Psoas muscle (tissue), 8 donors: ENCODE data around the gene TMOD1. TPM values are rescaled to one million over a fixed set of nuclear protein-coding genes. Genes with fewer than 3 reads are reported as not detected.
A peak's percentile ranks its signal among the peaks of the same experiment; 100 is the strongest.
"Not testable (repeated sequence)": the region's sequence is repeated elsewhere in the genome, so short reads cannot be mapped to it uniquely, and the experiment has no call there.

Source experiments
- ATAC-seq, 4 donors: fragments of 200-7000 bp; cut with Tn5 transposase; one replicate each; pipeline ENCODE4 v1.9.1; 2020; ENCODE audit warnings: moderate library complexity in 3 of 4, mild to moderate bottlenecking in 2 of 4
- DNase-seq, 2 donors: peaks; one replicate each; pipeline ENCODE4 v3.0.0-alpha.2; 2020
- H3K27ac ChIP-seq: fragments of 200-600 bp; one replicate; pipeline ENCODE4 v1.8.0; 2022
- H3K27me3 ChIP-seq, 3 donors: fragments of 200-600 bp in 1 of 3; one replicate each; pipeline versions ENCODE4 v1.6.1 to v1.8.0; 2013 to 2022; ENCODE audit warnings: low read length in 2 of 3, mild to moderate bottlenecking in 2 of 3, moderate library complexity in 1 of 3; ENCODE audit not compliant: insufficient read depth in 3 of 3
- H3K36me3 ChIP-seq, 2 donors: fragments of 200-600 bp in 1 of 2; one replicate each; pipeline versions ENCODE4 v1.6.1 to v1.8.0; 2013 to 2022; ENCODE audit warnings: low read depth in 1 of 2, mild to moderate bottlenecking in 1 of 2, moderate library complexity in 1 of 2; ENCODE audit not compliant: insufficient read depth in 1 of 2
- H3K4me1 ChIP-seq: fragments of 200-600 bp; one replicate; pipeline ENCODE4 v1.8.0; 2022
- H3K4me3 ChIP-seq: fragments of 200-600 bp; one replicate; pipeline ENCODE4 v1.8.0; 2022; ENCODE audit warnings: mild to moderate bottlenecking
- H3K9me3 ChIP-seq: fragments of 200-600 bp; one replicate; pipeline ENCODE4 v1.8.0; 2022
- CTCF ChIP-seq: fragments of 200-600 bp; IDR thresholded peaks from one replicate; pipeline ENCODE4 v1.8.0; 2022; ENCODE audit warnings: antibody characterized with exemption
- WGBS, 3 donors: extraction: QIAGEN DNeasy Blood & Tissue Kit; methylation state at CpG; one replicate each; pipeline versions ENCODE4 v1.1.6 to v1.1.7; 2013; 5-methylcytosine and 5-hydroxymethylcytosine counted together
- intact Hi-C, 2 donors: fragments of 100-400 bp; cut with DNase I; formaldehyde crosslinking; loops; one replicate each; pipeline versions ENCODE4 v1.11.0 to v1.14.2; 2022
- polyA plus RNA-seq, 3 donors: library from polyadenylated mRNA; stranded (reverse); fragments of 200-250 nt; gene quantifications; one replicate each; pipeline ENCODE4 v1.2.3, GENCODE V29; 2013
- total RNA-seq, 4 donors: library from RNA; stranded (reverse); fragmentation: NEBNext Ultra II Directional in 2 of 4; extraction: Animal tissue kit (Norgen Biotek cat#: 25700) in 2 of 4; gene quantifications; one replicate each; pipeline versions ENCODE4 v1.2.1 to v1.2.4, GENCODE V29; 2021 to 2023
- donor health status: healthy with polysubstance abuse.
- donor health status: DM: no; HTN: no; CAD: no; lungs with moderate emphysema.
- donor health status: Bipolar disorder and iron deficiency.
- donor health status: healthy.
- donor health status: DM: yes; HTN: yes; CAD: no.
- donor health status: DM: no; HTN: no; CAD: no.
- donor health status: DM: no; HTN: no; CAD: no.
- donor health status: DM: yes; HTN: yes; CAD: no.

Gene TMOD1
- total and polyA plus RNA-seq, 7 donors = 65.4 to 286 (median 156) TPM

GRCh38 chr9:97578846-97579245 is 77.4 kb downstream of the TMOD1 start:
- peak in 1 of 2 donors; percentile 61 for DNase-seq
- WGBS, 3 donors = 18 to 43% (median 34%) methylated on average over 5 of the region's 5 CpGs
- H3K27ac ChIP-seq = peak overlapping the region; percentile 9
- H3K4me3 ChIP-seq = no peak overlapping the region
- H3K9me3 ChIP-seq = no peaks in the 10 kb centered on the region
- peaks cover 0 to 23% of the 10 kb centered on the region in 2 donors for H3K36me3 ChIP-seq
- ATAC-seq = peak; percentile 47 to 75 (median 64)
- peaks cover 7% of the 10 kb centered on the region for H3K4me1 ChIP-seq
- no peak for TF ChIP-seq CTCF
- H3K27me3 ChIP-seq = no peaks in the 10 kb centered on the region
- intact Hi-C loops = no loop called here

GRCh38 chr9:97579914-97580313 is 78.4 kb downstream of the TMOD1 start:
- peak in 3 of 4 donors; percentile 22 to 57 (median 36) for ATAC-seq

GRCh38 chr9:97581590-97581989 is 80.1 kb downstream of the TMOD1 start:
- H3K27ac ChIP-seq, ATAC-seq, H3K4me3 ChIP-seq, intact Hi-C loops, H3K27me3 ChIP-seq, H3K9me3 ChIP-seq, H3K4me1 ChIP-seq, DNase-seq, H3K36me3 ChIP-seq: not testable (repeated sequence)
- 67% methylated on average over 1 of the region's 3 CpGs; no CpG with 5 or more reads in 2 of the 3 donors for WGBS, 3 donors

More at GRCh38 chr9:97579914-97580313, 78.4 kb downstream of the TMOD1 start:
- intact Hi-C loops = no loop called here
- DNase-seq = no peak
- Histone ChIP-seq H3K4me3 (no peak overlapping the region), H3K9me3 (no peaks in the 10 kb centered on the region), H3K27me3 (no peaks in the 10 kb centered on the region), H3K4me1 (peaks cover 7% of the 10 kb centered on the region), H3K36me3 (peaks cover 0 to 15% of the 10 kb centered on the region in 2 donors), H3K27ac (peak overlapping the region; percentile 9)
- no peak for TF ChIP-seq CTCF
- WGBS, 3 donors = 40 to 69% (median 43%) methylated on average over 2 of the region's 2 CpGs

- intact Hi-C loops, H3K4me3 ChIP-seq, H3K36me3 ChIP-seq, H3K27me3 ChIP-seq, H3K4me1 ChIP-seq, H3K9me3 ChIP-seq, ATAC-seq, H3K27ac ChIP-seq, DNase-seq: not testable (repeated sequence)
- no CpG with 5 or more reads among the region's 2 CpGs for WGBS, 3 donors
Observed at GRCh38 chr9:97584778-97585177, 83.3 kb downstream of the TMOD1 start.

GRCh38 chr9:97586909-97587308 is 85.4 kb downstream of the TMOD1 start:
- WGBS, 3 donors = 92 to 96% (median 95%) methylated on average over 7 of the region's 7 CpGs
- H3K27me3 ChIP-seq, H3K27ac ChIP-seq, DNase-seq, H3K4me3 ChIP-seq, H3K4me1 ChIP-seq, ATAC-seq, H3K9me3 ChIP-seq, intact Hi-C loops: not testable (repeated sequence)
- peaks cover 3 to 22% of the 10 kb centered on the region in 2 donors for H3K36me3 ChIP-seq

- Histone ChIP-seq H3K4me3 (no peak overlapping the region), H3K36me3 (peaks cover 3 to 31% of the 10 kb centered on the region in 2 donors), H3K9me3 (no peaks in the 10 kb centered on the region), H3K27me3 (no peaks in the 10 kb centered on the region), H3K4me1 (peaks cover 44% of the 10 kb centered on the region), H3K27ac (peak overlapping the region; percentile 47)
- intact Hi-C loops = loop anchor here (10.0 kb wide), 2 partner anchors 57 to 737 kb away; partner anchors contain the start of gene ZNF782 (in 1 of the 2)
- ATAC-seq (no peak), DNase-seq (no peak)
- WGBS, 3 donors = 79 to 91% (median 86%) methylated on average over 6 of the region's 6 CpGs
- TF ChIP-seq CTCF = no peak
Observed at GRCh38 chr9:97591535-97591934, 90.1 kb downstream of the TMOD1 start.
